ENCODE data around the gene GRM5. TPM values are rescaled to one million over a fixed set of nuclear protein-coding genes. Genes with fewer than 3 reads are reported as not detected.

Gene GRM5
- total and polyA plus RNA-seq, 2 donors from 2014 or later: 0.06 to 0.63 TPM

GRCh38 chr11:88801484-88802123 lies 264.2 kb downstream of the GRM5 start:
- TF ChIP-seq, protein P1, sequence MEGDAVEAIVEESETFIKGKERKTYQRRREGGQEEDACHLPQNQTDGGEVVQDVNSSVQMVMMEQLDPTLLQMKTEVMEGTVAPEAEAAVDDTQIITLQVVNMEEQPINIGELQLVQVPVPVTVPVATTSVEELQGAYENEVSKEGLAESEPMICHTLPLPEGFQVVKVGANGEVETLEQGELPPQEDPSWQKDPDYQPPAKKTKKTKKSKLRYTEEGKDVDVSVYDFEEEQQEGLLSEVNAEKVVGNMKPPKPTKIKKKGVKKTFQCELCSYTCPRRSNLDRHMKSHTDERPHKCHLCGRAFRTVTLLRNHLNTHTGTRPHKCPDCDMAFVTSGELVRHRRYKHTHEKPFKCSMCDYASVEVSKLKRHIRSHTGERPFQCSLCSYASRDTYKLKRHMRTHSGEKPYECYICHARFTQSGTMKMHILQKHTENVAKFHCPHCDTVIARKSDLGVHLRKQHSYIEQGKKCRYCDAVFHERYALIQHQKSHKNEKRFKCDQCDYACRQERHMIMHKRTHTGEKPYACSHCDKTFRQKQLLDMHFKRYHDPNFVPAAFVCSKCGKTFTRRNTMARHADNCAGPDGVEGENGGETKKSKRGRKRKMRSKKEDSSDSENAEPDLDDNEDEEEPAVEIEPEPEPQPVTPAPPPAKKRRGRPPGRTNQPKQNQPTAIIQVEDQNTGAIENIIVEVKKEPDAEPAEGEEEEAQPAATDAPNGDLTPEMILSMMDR (IDR thresholded peaks at IDR 0.05; ENCODE audit: borderline replicate concordance, extremely low read depth, insufficient read depth): no peak
- H3K27ac ChIP-seq (ENCODE audit: low read depth in 2 of 2, low read length in 2 of 2): no peak overlapping the region
- no peaks in the 10 kb centered on the region for H3K9me3 ChIP-seq (ENCODE audit: control insufficient read depth in 2 of 3, insufficient read depth in 1 of 3, low read length in 3 of 3)
- intact Hi-C loops (cut with DNase I): no loop called here
- DNase-seq: no peak
- FAIRE-seq: no peak
- no peak overlapping the region for H3K9ac ChIP-seq (ENCODE audit: low read length in 3 of 3)
- H3K36me3 ChIP-seq (ENCODE audit: control insufficient read depth in 2 of 3, insufficient read depth in 3 of 3, low read length in 3 of 3): no peaks in the 10 kb centered on the region
- no peaks in the 10 kb centered on the region for H3K4me1 ChIP-seq (ENCODE audit: control insufficient read depth in 2 of 3, insufficient read depth in 2 of 3, low read depth in 1 of 3, low read length in 3 of 3)
- H3K4me3 ChIP-seq (ENCODE audit: low read length in 3 of 3): no peak overlapping the region
- H3K27me3 ChIP-seq (ENCODE audit: control insufficient read depth, insufficient read depth, low read length): no peaks in the 10 kb centered on the region

DNA sequence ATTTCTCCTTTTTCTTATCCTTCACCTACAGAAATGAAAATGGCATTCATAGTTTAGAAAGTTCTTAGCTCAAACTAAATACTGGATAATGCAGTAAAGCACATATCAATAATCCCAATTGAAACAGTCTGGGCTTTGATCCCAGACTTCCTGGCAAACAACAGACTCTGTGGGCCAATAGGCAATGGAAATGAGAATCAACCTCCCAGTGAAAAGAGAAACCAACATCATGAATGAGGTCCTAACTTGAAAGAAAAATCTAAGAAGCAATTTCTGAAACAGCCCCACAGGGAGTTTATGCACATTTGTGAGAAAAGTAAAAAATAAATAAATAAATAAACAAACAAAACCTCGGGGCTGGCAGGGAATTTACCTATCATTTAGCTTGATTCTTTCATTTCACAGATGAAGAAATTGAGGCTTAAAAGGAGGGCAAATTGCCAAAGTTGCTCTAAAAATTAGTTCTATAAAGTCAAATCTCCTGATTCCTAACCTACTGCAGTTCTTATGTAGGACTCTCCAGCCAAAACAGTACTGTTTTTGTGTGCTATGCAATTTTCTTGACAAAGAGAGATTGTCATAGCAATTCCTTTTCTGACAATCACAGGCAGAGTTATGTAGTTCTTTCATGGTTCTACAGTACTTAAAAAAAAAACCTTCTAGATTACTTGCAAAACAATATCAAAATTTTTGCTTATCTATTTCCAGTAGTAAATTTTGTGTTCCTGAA lies 265.8 kb downstream of the GRM5 start:
- FAIRE-seq (no peak), DNase-seq (no peak)
- TF ChIP-seq, protein P1 (IDR thresholded peaks at IDR 0.05; ENCODE audit: borderline replicate concordance, extremely low read depth, insufficient read depth): no peak
- Histone ChIP-seq H3K27me3 (ENCODE audit: control insufficient read depth, insufficient read depth, low read length) (no peaks in the 10 kb centered on the region), H3K4me3 (ENCODE audit: low read length in 3 of 3) (no peak overlapping the region), H3K9me3 (ENCODE audit: control insufficient read depth in 2 of 3, insufficient read depth in 1 of 3, low read length in 3 of 3) (no peaks in the 10 kb centered on the region), H3K27ac (ENCODE audit: low read depth in 2 of 2, low read length in 2 of 2) (no peak overlapping the region), H3K36me3 (ENCODE audit: control insufficient read depth in 2 of 3, insufficient read depth in 3 of 3, low read length in 3 of 3) (no peaks in the 10 kb centered on the region), H3K9ac (ENCODE audit: low read length in 3 of 3) (no peak overlapping the region), H3K4me1 (ENCODE audit: control insufficient read depth in 2 of 3, insufficient read depth in 2 of 3, low read depth in 1 of 3, low read length in 3 of 3) (no peaks in the 10 kb centered on the region)
- intact Hi-C loops (cut with DNase I): no loop called here

GRCh38 chr11:88790182-88790581 lies 275.6 kb downstream of the GRM5 start:
- H3K27ac ChIP-seq (ENCODE audit: low read depth in 2 of 2, low read length in 2 of 2): no peak overlapping the region
- H3K9me3 ChIP-seq (ENCODE audit: control insufficient read depth in 2 of 3, insufficient read depth in 1 of 3, low read length in 3 of 3): no peaks in the 10 kb centered on the region
- no peaks in the 10 kb centered on the region for H3K27me3 ChIP-seq (ENCODE audit: control insufficient read depth, insufficient read depth, low read length)
- intact Hi-C loops (cut with DNase I): no loop called here
- TF ChIP-seq, protein P1 (IDR thresholded peaks at IDR 0.05; ENCODE audit: borderline replicate concordance, extremely low read depth, insufficient read depth): no peak
- no peak overlapping the region for H3K9ac ChIP-seq (ENCODE audit: low read length in 3 of 3)
- H3K4me1 ChIP-seq (ENCODE audit: control insufficient read depth in 2 of 3, insufficient read depth in 2 of 3, low read depth in 1 of 3, low read length in 3 of 3): no peaks in the 10 kb centered on the region
- no peak for FAIRE-seq
- no peak for DNase-seq
- H3K36me3 ChIP-seq (ENCODE audit: control insufficient read depth in 2 of 3, insufficient read depth in 3 of 3, low read length in 3 of 3): no peaks in the 10 kb centered on the region
- no peak overlapping the region for H3K4me3 ChIP-seq (ENCODE audit: low read length in 3 of 3)

Data from kidney (tissue), 14 donors.